PC-3 (cell line): Measurements from ENCODE around the gene GATAD2B.

Source experiments
- CTCF ChIP-seq: fragments of 300-600 bp; sonication (generic); conservative IDR thresholded peaks from 2 replicates; pipeline ENCODE4 v1.5.1; 2017; ENCODE audit warnings: antibody characterized with exemption, low read depth, mild to moderate bottlenecking, low read length
- EZH2 ChIP-seq: fragments of 300-600 bp; sonication (generic); IDR thresholded peaks from one replicate; pipeline ENCODE4 v1.6.1; 2017; ENCODE audit warnings: antibody characterized with exemption, mild to moderate bottlenecking, low read length; ENCODE audit not compliant: unreplicated experiment
- EZH2phosphoT487 ChIP-seq: fragments of 300-600 bp; sonication (generic); IDR thresholded peaks from 2 replicates; pipeline ENCODE4 v1.6.1; 2018; ENCODE audit warnings: mild to moderate bottlenecking, antibody characterized with exemption, low read length, borderline replicate concordance

- TF ChIP-seq CTCF (0 out of 2 replicates have a peak, but pooled peaks have one; percentile 10), EZH2 (no peak), EZH2phosphoT487 (no peak)
Measured at GRCh38 chr1:153922076-153922971, 448 bp downstream of the GATAD2B start.
